Activated naive CD4-positive, alpha-beta T cell (primary cell): Measurements from ENCODE around the gene VGLL3.
"Not testable (repeated sequence)": the region's sequence is repeated elsewhere in the genome, so short reads cannot be mapped to it uniquely, and the experiment has no call there.

Experiments used
- DNase-seq, 4 experiments: peaks; one replicate each; lab custom pipeline; 2025; lab: John Stamatoyannopoulos, UW

The VGLL3 gene, protein sequence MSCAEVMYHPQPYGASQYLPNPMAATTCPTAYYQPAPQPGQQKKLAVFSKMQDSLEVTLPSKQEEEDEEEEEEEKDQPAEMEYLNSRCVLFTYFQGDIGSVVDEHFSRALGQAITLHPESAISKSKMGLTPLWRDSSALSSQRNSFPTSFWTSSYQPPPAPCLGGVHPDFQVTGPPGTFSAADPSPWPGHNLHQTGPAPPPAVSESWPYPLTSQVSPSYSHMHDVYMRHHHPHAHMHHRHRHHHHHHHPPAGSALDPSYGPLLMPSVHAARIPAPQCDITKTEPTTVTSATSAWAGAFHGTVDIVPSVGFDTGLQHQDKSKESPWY

DNA sequence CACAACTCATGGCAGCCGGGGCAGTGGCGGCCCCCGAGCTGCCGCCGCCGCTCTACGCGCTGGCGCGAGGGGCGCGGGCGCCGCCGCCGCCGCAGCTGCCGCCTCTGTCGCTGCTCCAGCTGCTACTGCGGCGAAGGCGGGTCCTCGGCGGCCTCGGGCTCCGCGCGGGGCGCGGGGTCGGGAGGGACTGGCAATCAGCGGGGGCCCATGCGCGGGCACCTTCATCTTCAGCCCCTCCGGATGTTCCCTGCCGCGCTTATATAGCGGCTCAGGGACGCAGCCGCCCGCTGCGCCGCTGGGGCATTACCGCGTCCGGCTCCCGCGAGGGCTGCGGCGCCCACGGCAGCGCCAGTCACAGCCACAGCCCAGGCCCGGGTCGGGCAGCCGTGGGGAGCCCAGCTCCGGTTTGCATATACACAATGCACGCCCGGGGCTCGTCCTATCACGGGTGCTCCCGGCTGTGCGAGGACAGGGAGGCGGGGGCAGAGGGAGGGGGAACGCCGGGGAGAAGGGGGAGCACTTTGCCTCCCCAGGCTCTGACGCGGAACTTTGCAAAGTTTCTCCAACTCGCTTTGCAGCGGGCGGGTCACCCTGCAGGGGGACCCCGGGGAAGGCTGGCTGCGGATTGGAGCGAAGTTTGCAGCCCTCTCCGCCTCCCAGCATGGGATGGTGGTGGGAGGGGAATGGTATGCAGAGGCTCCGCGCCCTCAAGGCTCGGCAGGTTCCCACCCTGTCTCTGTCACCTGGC is at the start of gene VGLL3:
Gene VGLL3 (minus strand): TSS at position 416 of the 748 bp plus-strand sequence. CDS start 406 bp downstream, at position 10.
- no peak for DNase-seq

DNA sequence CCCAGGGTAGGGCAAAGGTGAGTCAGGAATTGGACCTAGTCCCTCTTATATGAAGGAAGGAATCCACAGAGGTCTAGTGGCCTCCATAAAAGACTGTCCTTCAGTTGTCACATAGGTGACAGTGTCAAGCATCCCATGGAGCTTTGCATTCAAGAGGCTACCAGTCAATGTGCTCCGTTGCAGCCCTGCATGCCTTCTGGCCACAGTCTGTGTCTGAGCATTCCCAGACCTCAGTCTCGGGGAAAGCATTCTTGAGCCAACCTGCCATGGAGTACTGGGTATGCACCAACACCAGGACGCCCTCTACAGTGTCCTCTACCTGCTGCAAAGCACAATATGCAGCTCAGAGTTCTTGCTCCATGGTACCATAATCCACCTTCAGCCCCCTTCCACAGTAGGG is 46.7 kb upstream of the VGLL3 start:
- no peak for DNase-seq

DNA sequence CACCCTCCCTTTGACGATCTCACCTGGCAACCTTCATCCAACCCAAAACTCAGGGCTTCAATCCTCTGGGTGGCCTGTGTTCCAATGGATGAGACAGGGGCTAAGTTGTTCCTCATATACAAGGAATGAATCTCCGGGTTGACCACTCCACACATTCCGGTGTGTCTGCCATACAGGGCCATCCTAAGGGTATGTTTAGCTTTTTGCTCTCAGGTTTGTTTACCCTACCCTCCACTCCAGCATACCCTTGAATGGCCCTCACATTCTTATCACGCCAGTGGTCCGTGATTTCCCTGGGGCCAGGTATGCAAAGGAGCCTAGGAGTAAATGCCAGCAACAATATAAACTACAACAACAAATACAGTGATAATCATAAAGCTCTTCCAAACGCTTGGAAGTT is 45.7 kb upstream of the VGLL3 start:
- DNase-seq: no peak

DNA sequence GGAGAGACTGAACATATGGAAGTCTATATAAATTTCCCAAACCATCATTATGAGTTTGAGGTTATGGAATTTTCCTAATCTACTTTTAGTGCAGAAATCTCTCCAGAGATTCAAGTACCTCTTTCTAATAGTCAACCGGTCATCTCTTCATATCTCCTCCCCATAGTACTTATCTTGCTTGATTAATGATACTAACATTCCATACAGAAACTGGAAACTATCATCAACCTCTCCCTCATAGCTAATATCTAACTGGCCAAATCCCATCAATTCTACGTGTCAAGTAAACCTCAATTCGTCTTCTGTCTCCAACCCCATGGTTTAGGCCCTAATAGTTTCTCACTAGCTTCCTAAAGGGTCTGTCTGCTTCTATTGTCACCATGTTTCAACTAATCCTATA is 44.4 kb upstream of the VGLL3 start:
- DNase-seq: no peak

DNA sequence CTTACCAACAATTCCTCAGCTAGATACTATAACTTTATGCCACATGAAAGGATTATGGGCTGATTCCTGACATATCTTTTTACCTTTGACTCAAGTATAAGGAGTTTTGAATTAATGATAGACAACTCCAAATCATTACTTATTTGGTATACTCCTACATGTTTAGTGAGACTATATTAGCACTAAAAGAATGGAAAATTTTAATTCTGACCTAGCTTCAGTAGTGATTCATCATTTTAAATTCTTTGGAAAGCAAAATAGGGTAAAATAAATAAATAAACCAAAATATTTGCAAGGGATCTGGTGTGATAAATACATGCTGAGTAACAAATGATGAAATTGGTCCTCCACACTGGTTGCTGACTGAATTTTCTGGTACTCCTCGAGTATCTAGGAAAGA is 42.3 kb upstream of the VGLL3 start:
- no peak for DNase-seq

DNA sequence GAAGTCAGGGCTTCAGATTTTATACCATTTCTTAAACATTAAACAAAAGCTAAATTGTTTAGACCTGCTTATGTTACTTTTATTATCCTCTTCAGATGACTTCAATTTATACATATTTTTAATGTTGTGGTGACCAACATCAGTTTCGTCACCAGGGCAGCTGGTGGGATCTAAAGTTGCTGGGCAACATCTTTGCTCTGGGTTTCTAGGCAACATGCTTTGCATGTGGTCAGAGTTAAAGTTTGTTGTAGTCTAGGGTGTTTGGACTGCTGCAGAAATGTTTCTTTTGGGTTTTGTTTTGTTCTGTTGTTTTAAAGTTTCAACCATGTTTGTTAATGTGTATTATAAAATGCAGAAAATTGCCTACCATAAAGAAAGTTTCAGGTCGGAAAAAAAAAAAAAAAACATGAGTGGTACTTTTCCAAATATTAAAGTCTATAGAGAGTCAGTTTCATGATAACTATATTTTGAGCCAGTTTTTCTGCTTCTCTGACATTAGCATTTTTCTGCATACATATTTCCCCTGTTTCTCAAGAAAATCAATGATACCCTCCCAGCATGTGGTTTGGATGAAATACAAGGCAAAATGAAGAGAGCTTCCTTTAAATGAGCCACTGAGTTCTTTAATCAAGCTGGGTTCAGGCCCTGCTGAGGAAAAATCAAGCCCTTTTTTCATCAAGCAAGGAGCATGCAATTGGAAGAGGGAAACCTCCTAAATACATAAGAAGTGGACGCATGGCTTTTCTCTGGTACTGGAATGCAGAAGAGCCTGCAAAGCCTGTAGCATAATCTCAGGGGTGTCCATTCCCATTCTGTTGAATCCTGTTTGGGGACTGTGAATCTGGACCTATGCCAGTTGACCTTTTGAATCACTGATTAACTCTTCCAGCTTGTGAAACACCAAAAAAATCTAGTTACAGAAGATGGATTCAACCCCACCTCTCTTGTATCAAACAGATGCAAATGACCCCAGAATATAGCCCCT is 35.0 kb upstream of the VGLL3 start:
- DNase-seq: no peak

DNA sequence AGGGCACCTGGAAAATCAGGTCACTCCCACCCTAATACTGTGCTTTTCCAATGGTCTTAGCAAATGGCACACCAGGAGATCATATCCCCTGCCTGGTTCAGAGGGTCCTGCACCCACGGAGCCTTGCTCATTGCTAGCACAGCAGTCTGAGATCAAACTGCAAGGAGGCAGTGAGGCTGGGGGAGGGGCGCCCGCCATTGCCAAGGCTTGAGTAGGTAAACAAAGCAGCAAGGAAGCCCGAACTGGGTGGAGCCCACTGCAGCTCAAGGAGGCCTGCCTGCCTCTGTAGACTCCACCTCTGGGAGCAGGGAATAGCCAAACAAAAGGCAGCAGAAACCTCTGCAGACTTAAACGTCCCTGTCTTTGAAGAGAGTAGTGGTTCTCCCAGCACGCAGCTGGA is 26.4 kb upstream of the VGLL3 start:
- DNase-seq: not testable (repeated sequence)

DNA sequence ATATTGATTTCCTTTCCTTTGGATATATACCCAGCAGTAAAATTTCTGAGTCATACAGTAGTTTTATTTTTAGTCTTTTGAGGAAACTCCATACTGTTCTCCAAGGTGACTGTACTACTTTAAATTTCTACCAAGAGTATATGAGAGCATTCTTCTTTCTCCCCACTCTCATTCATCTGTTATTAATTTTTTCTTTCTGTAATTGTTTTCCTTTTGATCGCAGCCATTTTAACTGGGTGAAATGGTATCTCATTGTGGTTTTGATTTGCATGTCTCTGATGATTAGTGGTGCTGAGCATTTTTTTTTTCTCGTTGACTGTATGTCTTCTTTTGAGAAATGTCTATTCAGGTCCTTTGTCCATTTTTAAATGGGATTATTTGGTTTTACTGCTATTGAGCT is 18.3 kb upstream of the VGLL3 start:
- no peak for DNase-seq

DNA sequence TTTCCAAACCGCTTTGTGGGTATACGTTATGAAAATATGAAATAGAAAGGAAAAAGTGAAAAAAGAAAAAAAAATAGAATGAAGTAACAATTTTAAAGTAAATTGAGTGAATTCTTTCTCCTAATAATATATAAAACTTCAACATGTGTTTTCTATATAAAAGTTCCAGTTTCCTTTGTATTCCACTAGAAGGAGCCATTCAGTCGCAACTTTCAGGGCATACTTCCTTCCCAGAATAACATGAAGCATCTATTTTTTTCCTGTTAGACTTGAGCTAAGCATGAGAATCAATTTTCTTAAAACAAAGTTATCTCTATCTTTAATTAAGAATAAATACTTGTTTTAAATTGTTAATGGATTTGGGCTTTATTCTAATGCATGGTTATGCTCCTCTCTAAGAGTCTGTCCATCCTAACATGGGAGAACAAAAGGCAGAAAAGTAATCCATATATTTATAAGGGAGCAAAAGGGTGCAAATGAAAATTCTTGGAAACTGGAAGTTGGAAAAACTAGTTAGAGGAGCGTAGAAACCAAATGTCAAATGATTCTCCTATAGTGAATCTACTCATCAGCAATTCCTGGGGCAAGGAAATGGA is 16.0 kb upstream of the VGLL3 start:
- DNase-seq: no peak

DNA sequence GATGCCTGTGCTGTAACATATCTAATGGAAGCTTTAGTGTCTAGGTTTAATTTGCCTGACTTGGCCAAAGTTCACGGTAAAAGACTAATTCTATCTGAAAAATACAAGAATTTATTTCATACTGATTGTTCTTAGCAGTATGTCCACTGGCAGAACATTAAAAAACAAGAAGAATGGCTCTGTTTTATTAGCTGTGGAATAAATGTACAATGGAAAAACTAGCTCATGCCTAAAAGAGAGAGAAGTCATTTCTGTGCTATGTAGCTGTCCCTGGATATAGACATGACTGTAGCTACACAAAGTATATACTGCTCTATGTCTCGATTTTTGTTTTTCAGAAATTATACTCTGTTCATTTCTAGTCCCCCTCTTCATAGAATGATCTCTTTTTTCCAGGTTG is 13.9 kb upstream of the VGLL3 start:
- DNase-seq: no peak

DNA sequence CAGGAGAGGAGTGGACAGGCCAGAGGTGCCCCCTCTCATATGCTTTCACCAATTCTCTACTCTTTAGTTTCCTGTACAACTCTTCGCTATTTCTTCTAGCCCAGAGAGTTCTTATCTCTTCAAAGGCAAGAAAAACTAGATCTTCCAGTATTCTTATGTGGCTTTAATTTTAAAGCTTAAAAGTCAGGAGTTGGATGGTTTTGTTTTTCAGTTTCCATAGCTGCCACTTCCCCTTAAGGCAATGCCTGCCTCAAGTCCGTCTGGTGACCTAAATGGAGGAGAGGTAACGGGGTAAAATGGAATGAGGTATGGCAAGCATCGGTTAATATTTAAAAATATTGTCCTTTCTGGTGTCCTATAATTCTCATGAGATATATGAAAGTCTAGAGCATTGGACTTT is 11.4 kb upstream of the VGLL3 start:
- no peak for DNase-seq

DNA sequence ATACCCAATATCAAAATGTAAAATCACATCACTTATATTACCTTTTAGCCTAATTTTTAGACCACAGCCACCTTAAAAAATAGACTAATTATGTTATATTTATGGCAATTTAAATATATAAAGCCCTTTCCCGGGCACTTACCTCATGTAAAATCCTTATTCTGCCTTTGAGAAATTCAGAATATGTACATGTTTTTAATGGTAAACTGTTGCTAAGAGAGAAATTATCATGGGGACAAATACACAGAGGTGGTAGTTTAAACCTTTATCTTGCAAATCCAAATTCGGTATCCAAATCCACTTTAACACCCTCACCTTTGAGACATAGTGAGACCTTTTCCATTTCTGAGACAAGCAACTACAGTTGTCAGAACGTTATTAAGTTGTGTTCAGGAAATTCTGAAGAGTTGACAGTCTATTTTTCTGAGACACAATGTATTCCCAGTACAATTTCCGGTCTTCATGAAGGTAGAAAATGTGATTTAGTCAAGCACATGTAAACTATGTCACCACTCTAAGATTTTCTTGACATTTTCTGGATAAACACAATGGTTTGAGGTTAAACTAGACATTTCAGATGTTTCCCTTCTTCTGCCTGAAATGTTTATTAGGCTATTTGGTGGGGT is 10.6 kb upstream of the VGLL3 start:
- no peak for DNase-seq

DNA sequence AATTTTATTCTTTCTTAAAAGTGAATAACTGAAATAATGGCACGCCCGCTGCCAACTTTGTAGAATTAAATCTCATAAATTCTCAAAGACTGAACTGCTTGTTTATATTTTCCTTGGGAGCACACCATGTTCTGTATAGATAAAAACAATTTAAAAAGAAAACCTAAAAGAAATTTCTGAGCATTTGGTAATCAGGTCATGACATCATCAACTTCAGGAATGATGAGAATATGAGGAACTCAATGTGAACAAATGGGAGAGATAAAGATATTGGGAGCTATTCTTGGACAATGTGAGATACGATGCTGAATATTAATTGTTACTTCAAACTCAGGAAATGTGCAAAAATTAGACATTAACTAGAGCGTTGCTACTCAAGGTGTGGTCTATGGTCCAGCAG is 10.0 kb upstream of the VGLL3 start:
- DNase-seq: no peak

DNA sequence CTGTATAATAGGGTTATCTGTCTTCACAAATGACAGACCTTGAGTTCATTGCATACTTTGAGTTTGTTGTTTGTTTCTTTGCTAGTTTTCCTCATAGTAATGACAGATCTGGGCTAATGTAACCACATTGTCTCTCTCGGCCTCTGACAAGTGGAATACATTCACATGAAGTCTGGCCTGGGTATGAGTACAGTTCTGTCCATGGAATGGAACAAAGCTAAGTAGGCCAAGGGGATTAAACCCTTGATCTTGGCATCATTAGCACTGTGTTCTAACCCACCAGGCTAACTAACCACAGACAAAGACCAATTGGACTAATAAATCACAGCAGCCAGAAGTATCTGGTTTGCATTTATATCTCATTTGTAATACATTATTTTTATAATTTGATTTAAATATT is 7.6 kb upstream of the VGLL3 start:
- DNase-seq: no peak

DNA sequence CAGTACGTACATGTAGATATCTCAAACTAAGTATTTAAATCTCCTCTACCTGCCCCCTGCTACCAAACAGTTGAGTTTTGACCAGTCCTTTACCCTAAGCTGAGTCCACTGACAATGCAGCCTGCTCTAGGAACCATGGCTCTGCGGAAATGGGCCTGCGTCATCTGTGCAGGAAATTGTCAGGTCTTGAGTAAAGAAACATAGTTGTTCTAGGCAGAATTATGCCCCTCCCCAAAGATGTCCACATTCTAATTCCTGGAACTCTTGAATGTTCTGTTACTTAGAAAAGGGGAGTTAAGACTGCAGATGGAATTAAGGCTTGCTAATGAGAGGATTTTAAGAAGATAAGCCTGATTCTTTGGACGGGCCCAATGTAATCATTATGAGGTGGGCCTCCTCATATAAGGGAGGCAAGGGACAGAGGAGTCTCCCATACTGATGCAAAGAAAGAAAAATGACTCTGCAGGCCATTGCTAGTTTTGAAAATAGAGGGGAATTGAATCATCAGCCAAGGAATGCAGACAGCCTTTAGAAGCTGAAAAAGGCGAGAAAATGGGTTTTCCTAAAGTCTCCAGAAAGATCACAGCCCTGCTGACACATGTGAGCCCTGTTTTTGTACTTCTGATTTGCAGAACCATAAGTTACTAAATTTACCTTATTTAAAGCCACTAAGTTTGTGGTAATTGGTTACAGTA is 5.5 kb upstream of the VGLL3 start:
- DNase-seq: no peak

DNA sequence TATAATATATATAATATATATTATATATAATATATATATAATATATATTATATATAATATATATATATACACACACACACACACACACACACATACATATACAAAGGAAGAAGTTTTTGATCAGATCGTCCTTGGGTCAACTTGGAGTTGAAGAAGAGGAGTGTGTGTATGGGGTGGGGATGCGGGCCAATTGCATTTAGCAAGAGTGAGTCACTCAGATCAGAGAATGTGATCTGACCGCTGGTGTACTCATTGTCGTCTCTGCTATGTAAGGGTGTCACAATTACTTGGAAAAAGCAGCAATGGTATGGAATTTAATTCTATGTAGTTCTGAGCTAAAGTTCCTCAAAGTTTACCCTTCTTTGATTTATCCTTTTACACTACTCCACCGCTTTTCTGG is 4.6 kb upstream of the VGLL3 start:
- no peak for DNase-seq

DNA sequence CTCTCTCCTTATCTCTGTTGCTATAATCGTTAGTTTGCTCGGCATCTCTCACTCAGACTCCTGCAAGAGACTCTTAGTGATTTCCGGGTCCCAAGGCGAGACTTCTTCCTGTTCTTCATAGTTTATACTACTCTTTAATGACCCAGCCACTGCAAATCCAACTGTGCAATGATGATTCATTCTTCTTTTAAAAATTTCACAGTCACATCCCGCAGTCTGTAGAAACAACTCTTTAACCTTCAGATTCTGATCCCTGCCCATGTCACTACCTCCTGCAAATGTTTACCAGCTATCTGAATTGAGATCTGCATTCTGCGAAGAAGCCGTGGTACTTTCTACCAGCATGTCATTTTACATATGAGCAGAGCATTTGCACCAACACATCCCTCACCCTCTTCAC is 2.8 kb upstream of the VGLL3 start:
- no peak for DNase-seq

DNA sequence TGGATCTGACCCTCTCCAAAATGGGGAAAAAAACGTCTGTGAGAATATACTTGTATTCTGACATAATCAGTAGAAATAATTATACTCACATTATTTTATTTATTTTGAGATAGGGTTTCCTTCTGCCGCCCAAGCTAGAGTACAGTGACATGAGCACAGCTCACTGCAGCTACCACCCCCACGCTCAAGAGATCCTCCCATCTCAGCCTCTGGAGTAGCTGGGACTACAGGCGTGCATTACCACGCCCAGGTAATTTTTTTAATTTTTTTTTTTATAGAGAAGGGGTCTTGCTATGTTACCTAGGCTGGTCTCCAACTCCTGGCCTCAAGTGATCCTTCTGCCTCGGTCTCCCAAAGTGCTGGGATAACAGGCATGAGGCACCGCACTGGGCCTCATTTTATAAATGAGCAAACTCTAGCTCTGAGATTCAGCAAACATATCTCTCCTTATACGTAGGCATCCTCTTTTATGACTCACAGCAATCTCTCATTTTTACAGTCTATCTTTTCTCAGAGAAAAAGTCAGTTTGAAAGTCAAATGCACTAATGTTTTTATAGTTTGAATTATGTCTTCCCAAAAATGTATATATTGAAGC is 989 bp upstream of the VGLL3 start:
- no peak for DNase-seq

DNA sequence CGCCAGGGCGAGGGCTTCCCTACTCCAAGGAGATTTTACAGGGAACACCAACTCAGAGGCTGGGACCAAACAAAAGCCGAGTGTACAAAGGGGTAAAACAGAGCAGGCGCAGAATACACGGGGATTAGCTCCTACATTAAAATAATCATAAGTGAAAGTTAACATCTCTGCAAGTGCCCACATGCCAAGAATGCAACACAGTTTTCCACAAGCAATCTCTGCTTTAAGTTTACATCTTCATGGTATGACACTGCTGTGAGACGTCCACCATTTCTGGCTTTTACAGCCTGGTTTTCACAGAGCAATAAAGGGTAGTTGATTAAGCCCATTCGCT is 500 bp upstream of the VGLL3 start:
- DNase-seq: no peak

DNA sequence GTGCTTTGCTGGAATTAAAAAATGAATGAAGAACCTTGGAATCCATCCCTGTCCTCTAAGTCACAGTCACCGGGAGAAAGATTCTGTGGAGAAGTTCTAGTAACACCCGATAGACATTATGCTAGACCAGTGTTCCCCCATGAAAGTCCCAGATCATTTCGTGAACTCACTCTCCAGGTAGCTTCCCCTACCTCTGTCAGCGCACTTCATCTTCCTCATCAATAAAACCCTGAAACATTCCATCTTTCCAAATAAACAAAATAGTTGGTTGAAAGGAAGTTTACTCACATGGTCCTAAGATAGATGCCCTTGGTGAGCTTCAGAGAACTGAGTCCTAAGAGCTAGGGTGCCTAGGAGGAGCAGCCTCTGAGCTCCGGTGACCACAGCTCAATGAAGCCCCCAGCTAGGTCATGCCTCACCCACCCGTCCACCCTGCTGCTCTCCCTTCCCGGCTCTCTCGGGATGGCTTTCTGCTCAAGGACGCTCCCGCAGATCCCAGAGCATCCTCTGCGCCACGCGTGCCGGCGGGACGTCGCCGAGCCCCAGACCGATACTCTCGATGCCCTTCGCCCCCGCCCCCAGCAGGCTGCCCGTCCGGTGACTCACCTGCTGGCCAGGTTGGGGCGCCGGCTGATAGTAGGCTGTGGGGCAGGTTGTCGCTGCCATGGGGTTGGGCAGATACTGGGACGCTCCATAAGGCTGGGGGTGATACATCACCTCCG is 776 bp downstream of the VGLL3 start:
- DNase-seq: no peak
